ENCODE results near the gene LRRC17.
"Not testable (repeated sequence)": the region's sequence is repeated elsewhere in the genome, so short reads cannot be mapped to it uniquely, and the experiment has no call there.

DNA sequence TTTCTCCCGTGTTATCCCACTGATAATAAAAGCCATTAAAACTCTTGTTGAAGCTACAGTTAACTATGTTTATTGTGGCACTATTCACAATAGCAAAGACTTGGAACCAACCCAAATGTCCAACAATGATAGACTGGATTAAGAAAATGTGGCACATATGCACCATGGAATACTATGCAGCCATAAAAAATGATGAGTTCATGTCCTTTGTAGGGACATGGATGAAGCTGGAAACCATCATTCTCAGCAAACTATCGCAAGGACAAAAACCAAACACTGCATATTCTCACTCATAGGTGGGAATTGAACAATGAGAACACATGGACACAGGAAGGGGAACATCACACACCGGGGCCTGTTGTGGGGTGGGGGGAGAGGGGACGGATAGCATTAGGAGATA is 64.8 kb downstream of the LRRC17 start:
- not testable (repeated sequence) for TF ChIP-seq EZH2 (IDR thresholded peaks at IDR 0.05; ENCODE audit: borderline replicate concordance, low read depth, low read length, severe bottlenecking)
- TF ChIP-seq, protein P1, sequence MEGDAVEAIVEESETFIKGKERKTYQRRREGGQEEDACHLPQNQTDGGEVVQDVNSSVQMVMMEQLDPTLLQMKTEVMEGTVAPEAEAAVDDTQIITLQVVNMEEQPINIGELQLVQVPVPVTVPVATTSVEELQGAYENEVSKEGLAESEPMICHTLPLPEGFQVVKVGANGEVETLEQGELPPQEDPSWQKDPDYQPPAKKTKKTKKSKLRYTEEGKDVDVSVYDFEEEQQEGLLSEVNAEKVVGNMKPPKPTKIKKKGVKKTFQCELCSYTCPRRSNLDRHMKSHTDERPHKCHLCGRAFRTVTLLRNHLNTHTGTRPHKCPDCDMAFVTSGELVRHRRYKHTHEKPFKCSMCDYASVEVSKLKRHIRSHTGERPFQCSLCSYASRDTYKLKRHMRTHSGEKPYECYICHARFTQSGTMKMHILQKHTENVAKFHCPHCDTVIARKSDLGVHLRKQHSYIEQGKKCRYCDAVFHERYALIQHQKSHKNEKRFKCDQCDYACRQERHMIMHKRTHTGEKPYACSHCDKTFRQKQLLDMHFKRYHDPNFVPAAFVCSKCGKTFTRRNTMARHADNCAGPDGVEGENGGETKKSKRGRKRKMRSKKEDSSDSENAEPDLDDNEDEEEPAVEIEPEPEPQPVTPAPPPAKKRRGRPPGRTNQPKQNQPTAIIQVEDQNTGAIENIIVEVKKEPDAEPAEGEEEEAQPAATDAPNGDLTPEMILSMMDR (IDR thresholded peaks at IDR 0.05; ENCODE audit: borderline replicate concordance, extremely low read depth, low read length, poor library complexity, severe bottlenecking): not testable (repeated sequence)
